ENCODE results near the gene MMP8.
"Not testable (repeated sequence)": the region's sequence is repeated elsewhere in the genome, so short reads cannot be mapped to it uniquely, and the experiment has no call there.

The MMP8 gene

DNA sequence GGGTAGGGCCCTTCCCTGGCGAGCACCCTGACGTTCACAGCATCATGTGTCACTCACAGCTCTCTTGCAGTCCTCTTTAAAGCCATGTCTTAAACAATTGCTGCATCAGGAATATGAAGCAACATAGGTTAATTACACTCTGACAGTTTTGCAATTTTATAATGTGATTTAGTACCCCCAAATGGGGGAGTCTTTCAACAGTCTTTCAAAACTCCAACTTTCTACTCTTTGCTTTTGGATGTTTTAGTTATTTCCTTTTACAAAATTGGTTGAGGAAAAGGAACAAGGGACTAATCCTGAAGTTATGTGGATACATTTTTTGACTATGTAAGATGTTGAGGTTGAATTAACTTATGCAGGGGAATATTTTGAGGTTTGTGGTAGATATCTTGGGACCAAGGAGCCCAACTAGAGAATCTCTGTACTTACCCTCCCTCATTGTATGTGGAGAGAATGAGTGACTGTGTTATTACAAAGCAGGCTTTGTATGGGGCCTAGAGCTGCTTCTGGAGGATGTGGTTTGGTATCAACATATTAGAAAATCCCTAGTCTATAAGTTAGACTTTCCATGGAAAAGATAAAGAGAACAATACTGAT is at the start of gene MMP8:
Gene MMP8, minus strand, starts transcription at position 51 of the 597 bp plus-strand sequence. CDS start 99 bp downstream, outside the sequence.
- DNase-seq (ENCODE audit: low read depth) = no peak

DNA sequence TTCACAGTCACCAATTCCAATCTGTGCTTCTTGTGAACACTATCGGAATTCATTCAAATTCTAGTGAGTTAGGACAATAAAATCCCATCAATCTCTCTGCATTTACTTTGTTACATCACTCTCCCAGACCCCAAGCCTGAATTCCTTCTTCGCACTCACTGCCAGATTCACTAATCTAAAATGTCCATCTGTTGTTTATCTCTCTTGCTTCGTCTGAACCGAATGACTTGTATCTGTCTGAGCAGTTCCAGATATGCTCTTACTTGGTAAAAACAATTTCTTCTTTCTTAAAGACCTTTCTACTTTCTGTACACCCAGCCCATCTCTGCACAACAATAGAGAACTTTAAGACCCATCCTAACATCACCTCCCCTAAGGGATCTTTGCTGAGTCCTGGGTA is 48.6 kb upstream of the MMP8 start:
- DNase-seq (ENCODE audit: low read depth) = no peak

DNA sequence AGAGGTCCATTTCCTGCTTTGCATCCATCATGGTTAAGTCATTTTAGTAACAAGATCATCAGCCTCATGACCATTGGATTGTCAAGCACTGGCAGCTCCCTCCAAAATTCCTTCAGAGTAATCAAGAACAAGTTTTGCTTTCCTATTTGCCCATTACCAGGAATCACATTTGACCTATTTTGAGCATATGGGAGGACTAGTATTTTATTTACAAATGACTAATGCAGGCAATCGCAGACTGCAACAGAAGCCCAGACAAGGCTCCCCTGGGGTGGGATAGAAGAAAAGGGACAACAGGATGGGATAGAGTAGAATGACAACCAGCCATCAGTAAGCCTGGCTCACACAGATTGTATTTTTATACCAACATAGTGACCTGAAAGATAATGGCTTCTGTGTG is 46.6 kb upstream of the MMP8 start:
- DNase-seq (ENCODE audit: low read depth) = no peak

GRCh38 chr11:102770191-102770590 is 45.4 kb upstream of the MMP8 start:
- no peak for DNase-seq (ENCODE audit: low read depth)

DNA sequence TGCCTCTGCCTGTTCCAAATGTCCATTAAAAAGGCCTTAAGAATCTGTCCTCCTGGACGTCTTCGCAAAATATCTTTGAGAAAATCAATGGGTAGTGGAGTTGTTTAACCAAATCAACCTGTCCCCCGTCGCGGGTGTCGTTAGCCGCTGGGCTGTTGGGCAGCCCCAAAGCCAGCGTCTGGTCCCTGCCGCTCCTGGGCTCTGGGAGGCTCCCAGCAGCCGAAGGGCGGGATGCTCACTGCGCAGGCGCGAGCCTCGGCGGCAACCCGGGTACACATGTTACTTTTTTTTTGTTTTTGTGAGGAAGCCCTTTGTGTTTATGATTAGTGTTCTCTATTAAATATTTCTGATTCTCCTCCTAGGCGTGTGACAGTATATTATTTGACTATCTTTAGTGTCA is 43.0 kb upstream of the MMP8 start:
- no peak for DNase-seq (ENCODE audit: low read depth)

DNA sequence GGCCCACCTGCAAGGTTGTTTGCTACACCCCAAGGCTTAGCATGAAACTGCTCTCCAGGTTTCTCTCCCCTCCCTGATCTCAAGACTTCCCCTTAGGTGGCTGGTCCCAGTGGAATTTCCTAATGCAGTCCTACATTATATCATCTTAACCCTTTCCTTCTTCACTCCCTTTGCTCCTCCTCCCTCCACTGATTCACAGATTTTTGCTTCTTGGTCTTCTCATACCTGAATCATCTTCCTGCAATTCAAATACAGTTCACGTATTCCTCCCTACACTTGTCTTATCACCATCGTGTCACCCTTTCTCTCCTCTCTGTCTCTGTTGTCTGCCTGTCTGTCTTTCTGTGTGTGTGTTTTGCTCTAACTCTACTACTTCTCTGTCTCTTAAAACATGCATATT is 38.7 kb upstream of the MMP8 start:
- no peak for DNase-seq (ENCODE audit: low read depth)

- no peak for DNase-seq (ENCODE audit: low read depth)
These were observed 37.6 kb upstream of the MMP8 start for GRCh38 chr11:102762361-102762767.

DNA sequence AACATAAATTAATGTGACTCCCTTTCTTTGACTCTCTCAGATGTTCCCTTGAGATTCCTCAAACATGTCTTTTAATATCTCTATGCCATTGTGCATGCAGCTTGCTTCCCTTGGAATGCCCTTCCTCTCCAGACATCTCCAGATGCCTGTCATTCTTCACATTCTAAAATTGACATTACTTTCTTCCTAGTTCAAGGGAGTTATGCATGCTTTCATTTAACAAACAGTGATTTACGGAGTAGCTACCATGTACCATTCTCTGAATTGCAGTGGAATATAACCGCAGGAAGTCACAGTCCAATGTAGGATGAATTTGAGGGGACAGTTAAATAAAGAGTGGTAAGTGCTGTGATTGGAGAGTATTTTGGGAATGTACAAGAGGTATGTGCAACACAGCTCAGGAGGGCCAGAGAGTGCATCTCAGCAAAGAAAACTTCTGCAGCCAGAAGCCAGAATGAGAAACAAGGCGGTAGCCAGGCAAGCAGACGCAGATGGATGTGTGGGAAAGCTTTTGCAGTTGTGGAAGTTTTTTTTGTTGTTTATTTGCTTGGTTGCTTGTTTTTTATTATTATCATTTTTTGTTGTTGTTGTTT is 37.0 kb upstream of the MMP8 start:
- peak; percentile 34 for DNase-seq (ENCODE audit: low read depth)

- peak; percentile 97 for DNase-seq (ENCODE audit: low read depth)
These were observed 35.7 kb upstream of the MMP8 start for GRCh38 chr11:102760344-102761035.

DNA sequence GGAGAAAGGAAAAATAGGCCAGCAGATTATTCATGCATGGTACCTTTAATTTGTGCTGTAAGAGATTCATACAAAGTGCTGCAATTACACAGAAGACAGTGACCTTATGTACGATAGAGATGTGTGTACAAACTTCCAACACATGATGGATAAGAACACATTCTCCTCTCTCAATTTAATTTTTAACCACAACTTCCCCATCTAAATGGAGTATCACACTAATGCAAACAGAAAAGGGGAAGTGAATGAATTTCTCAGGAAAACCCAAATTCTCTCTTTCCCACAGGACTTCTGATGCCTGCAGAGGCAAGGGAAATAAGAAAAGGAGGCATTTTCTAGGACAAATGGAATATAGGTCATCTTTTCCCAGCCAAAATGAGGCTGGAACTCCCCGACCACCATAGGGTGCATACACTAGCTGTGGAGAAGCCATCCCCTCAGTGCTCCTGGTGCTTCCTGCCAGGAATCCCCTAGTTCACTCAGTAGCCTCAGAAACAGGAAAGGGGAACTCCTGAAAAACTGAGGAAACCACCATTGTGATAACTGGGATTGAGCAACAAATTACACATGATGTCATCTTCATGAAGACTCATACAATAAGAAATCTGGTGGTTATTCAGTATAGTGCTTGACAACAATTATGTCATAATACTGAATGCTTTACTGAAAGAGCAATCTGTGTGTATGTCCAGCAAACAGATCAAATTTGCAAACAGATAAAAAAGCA is 33.2 kb upstream of the MMP8 start:
- no peak for DNase-seq (ENCODE audit: low read depth)

DNA sequence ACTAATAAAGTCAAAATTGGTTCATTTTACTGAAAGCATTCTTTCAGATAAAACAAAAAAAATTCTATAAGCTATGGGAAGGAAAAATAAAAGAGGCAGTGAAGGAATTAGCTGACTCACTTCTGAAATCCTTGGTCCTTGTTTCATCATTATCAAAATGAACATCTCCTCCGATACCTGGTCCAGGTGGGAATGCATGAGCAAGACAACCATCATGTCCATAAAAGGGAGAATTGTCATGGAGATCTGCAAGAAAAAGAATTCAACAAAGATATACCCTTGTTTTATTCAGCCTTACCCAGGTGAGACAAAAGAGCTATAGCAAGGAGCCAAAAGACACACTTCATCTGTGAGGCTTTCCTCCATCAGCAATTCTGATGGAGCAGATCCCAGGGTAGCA is 28.5 kb upstream of the MMP8 start:
- DNase-seq (ENCODE audit: low read depth) = no peak

DNA sequence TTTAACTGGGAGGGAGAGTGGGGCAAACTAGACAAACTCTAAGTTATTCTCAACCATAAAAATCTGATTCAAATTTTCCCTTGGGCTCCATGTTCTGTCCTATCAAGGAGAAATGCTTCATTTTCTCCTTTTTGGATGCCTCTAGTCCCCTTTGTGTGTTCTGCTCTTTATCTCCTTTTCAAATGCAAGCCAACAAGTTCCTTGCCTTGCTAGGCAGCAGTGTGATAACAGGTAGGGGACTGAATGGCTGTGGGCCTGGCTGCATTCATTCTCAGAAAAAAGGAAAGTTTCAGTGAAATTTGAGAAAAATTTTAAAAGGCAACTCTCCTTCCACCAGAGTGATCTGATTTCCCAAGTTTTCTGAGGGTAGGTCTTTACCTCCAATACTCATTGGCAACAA is 26.9 kb upstream of the MMP8 start:
- no peak for DNase-seq (ENCODE audit: low read depth)

GRCh38 chr11:102749101-102749722 is 24.5 kb upstream of the MMP8 start:
- no peak for DNase-seq (ENCODE audit: low read depth)

DNA sequence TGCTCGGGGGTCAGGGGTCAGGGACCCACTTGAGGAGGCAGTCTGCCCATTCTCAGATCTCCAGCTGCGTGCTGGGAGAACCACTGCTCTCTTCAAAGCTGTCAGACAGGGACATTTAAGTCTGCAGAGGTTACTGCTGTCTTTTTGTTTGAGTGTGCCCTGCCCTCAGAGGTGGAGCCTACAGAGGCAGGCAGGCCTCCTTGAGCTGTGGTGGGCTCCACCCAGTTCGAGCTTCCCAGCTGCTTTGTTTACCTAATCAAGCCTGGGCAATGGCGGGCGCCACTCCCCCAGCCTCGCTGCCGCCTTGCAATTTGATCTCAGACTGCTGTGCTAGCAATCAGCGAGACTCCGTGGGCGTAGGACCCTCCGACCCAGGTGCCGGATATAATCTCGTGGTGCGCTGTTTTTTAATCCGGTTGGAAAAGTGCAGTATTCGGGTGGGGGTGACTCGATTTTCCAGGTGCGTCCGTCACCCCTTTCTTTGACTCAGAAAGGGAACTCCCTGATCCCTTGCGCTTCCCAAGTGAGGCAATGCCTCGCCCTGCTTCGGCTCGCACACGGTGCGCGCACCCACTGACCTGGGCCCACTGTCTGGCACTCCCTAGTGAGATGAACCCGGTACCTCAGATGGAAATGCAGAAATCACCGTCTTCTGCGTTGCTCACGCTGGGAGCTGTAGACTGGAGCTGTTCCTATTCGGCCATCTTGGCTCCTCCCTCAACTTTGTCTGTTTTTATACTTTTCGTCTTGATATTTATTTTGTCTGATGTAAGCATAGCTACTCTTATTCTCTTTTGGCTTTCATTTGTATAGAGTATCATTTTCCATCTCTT is 22.2 kb upstream of the MMP8 start:
- DNase-seq (ENCODE audit: low read depth) = not testable (repeated sequence)

- DNase-seq (ENCODE audit: low read depth) = no peak
These were observed 9.9 kb upstream of the MMP8 start for GRCh38 chr11:102734650-102735049.

GRCh38 chr11:102733232-102733875 is 8.6 kb upstream of the MMP8 start:
- DNase-seq (ENCODE audit: low read depth) = no peak

DNA sequence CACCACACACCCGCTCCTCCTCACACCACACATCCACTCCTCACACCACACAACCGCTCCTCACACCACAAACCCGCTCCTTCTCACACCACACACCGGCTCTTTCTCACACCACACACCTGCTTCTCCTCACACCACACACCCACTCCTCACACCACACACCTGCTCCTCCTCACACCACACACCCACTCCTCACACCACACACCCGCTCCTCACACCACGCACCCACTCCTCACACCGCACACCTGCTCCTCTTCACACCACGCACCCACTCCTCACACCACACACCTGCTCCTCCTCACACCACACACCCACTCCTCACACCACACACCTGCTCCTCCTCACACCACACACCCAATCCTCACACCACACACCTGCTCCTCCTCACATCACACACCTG is 6.2 kb upstream of the MMP8 start:
- not testable (repeated sequence) for DNase-seq (ENCODE audit: low read depth)

DNA sequence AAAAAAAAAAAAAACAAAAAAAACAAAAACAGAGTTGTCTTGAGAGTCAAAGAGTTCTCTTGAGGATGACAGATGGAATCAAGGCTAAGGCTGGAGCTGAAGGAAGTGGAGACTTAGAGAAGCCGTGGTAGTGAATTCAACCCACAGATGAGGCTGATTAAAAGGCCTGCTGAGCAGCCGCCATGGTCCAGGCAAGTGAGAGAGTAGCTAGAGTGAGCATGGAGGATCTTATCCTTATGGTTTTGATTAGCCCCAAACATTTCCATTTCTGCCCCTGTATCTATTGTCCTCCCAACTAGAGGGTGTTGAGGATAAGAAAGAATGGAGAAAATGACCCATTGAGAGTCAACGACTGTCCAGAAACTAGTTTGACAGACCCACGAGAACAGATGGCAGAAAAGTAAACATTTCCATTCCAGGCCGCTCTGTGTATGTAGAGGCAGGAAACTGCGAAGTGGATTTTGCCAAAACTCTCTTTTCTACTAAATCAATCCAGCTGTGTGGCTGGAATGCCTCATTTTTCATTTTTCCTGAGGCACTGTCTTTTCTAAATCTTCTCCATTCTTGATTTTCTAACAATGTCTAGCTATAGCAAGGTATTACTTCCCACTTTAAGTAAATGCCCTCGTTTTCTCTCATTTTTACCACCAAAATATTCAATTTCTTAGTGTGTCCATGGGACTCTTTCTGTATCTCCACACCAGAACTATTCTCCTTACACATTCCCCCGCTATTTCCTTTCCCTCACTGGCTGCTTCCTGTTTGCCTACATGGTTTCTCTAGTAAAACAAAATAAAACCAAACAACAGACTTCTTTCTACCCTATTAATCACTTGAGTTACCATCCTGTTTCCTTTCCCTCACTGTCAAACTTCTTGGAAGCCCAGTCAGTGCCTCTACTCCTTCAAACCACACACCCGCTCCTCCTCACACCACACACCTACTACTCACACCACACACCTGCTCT is 5.4 kb upstream of the MMP8 start:
- DNase-seq (ENCODE audit: low read depth) = no peak

DNA sequence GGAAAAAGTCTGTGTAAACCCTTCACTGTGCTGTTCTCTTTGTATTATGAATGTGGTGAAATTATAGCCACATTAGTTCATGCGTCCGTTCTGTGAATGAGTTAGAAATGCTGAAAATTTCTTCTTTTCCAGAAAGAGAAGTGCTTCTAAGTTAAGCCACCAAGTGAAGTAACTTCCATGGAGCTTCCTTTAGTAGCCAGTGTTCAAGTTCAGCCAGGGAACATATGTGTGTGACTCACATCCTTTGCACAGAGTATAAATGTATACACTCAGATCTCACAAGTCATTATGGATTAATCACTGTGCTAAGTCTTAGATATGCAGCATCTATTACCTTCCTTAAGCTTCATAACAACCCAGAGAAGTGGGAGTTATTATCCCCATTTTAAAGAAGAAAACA is 3.1 kb upstream of the MMP8 start:
- DNase-seq (ENCODE audit: low read depth) = no peak

- DNase-seq (ENCODE audit: low read depth) = no peak
These were observed 1.9 kb downstream of the MMP8 start for GRCh38 chr11:102722821-102723220.

All from GM04503 (cell line).